ENCODE results near the gene SPTLC1.
"Not testable (repeated sequence)": the region's sequence is repeated elsewhere in the genome, so short reads cannot be mapped to it uniquely, and the experiment has no call there.

Gene SPTLC1

DNA sequence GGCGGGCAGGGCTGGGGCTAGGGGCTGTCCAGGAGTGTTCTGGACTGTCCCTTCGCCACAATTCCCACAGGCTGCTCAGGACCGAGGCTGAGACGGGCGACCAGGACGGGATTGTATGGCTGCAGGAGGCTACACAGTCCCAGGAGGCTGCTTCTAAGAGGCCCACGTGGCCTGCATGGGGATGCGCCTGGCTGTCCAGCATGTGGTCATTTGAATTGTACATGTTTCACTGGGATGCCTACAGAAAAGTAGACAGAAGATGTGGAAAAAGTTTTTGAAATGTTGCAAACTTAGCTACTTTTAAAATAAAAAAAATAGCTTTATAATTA, 32.6 kb upstream of the SPTLC1 start:
- Mint-ChIP-seq H3K9me3 (no peaks in the 10 kb centered on the region), H3K36me3 (no peaks in the 10 kb centered on the region), H3K4me1 (peaks cover 4% of the 10 kb centered on the region), H3K27me3 (peaks cover 18% of the 10 kb centered on the region), H3K27ac (no peak overlapping the region), H3K4me3 (no peak overlapping the region)
- DNase-seq (ENCODE audit: low spot score in 2 of 2) (no peak), ATAC-seq (ENCODE audit: low read depth) (no peak)

DNA sequence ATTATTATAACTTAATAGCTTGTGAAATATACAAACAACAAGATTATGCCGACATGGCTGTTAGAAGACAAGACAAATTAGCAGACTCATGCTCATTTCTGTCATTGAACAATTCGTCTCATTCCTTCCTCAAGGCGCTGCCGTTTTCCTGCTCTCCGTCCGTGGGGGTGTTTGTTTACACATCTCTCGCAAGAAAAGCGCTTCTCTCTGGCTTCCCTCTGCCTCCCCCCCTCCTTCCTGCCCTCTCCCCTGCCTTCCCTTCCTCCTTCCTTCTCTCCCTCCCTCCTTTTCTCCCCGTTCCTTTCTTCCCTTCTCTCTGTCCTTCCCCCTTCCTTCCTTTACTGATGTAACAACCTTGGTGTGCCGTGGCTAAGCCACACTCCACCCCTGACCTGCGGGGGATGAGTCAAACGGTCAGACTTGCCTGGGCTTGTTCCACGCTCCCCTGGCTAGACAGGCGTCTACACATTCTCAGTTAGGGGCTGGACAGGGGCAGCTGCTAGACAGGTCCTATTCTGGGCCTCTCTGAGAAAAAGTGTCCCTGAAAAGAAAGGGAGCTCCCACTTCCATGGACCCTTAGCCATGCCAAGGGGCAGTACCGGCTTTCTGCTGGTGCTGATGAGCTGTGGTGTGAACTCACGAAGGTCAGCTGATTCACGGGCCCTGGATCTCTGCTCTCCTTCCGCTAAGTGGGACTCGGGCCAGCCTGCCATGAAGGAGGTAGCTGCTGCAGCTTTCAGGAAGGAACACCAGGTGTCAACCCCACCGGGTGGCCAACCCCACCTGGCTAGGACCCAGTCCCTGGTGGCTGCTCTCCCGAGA, 32.0 kb upstream of the SPTLC1 start:
- H3K27me3 Mint-ChIP-seq: peaks cover 18% of the 10 kb centered on the region
- ATAC-seq (ENCODE audit: low read depth): no peak
- peaks cover 4% of the 10 kb centered on the region for H3K4me1 Mint-ChIP-seq
- H3K36me3 Mint-ChIP-seq: no peaks in the 10 kb centered on the region
- no peak for DNase-seq (ENCODE audit: low spot score in 2 of 2)
- H3K4me3 Mint-ChIP-seq: peak overlapping the region; percentile 40
- H3K27ac Mint-ChIP-seq: no peak overlapping the region
- H3K9me3 Mint-ChIP-seq: no peaks in the 10 kb centered on the region

DNA sequence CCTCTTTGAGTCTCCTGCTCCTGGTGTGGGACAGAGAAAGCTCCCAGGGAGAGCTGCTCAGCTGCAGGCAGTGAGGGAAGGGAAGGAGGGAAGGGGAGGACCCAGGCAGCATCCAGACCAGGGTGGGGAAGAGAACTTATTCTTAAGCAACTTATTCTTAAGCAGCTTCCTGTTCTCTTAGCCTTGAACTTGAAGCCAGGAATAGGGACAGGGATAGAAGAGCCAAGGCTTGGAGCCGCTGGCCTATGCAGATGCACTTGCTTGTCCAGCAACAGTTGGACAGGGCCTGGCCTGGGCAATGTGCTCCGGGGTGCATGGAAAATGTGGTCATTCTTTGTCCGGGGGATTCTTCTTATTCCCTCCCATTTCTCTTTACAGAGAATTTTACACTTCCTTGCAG, 31.4 kb upstream of the SPTLC1 start:
- Mint-ChIP-seq H3K9me3 (no peaks in the 10 kb centered on the region), H3K4me3 (no peak overlapping the region), H3K27ac (no peak overlapping the region), H3K36me3 (no peaks in the 10 kb centered on the region), H3K4me1 (peaks cover 4% of the 10 kb centered on the region), H3K27me3 (peaks cover 20% of the 10 kb centered on the region)
- DNase-seq (ENCODE audit: low spot score in 2 of 2) (no peak), ATAC-seq (ENCODE audit: low read depth) (no peak)

DNA sequence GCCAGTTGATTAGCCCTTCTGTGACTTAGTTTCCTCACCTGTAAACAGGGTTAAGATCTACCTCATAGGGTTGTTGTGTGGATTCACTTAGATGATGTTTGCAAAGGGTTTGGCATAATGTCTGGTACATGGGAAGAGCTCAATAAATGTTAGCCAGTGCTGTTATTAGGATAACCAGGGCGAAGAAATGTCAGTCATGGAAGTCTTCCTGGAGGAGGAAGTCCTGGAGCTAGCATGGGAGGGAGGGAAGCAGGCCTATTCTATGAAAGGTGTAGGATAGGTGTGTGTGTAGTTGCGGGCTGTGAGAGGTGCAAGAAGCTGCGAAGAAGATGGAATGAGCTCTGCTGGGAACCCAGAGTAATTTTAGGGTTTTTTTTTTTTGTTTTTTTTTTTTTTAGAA, 30.6 kb upstream of the SPTLC1 start:
- not testable (repeated sequence) for H3K4me1 Mint-ChIP-seq; ATAC-seq (ENCODE audit: low read depth); H3K9me3 Mint-ChIP-seq; H3K36me3 Mint-ChIP-seq; DNase-seq (ENCODE audit: low spot score in 2 of 2); H3K4me3 Mint-ChIP-seq; H3K27ac Mint-ChIP-seq
- H3K27me3 Mint-ChIP-seq: peaks cover 21% of the 10 kb centered on the region

GRCh38 chr9:92142329-92142728, 27.1 kb upstream of the SPTLC1 start:
- H3K4me1 Mint-ChIP-seq: peaks cover 12% of the 10 kb centered on the region
- peaks cover 16% of the 10 kb centered on the region for H3K27me3 Mint-ChIP-seq
- ATAC-seq (ENCODE audit: low read depth) (no peak), DNase-seq (ENCODE audit: low spot score in 2 of 2) (no peak)
- H3K4me3 Mint-ChIP-seq: no peak overlapping the region
- H3K27ac Mint-ChIP-seq: no peak overlapping the region
- H3K36me3 Mint-ChIP-seq: no peaks in the 10 kb centered on the region
- H3K9me3 Mint-ChIP-seq: no peaks in the 10 kb centered on the region

GRCh38 chr9:92141144-92142129, 26.2 kb upstream of the SPTLC1 start:
- Mint-ChIP-seq H3K4me3 (peak overlapping the region; percentile 85), H3K4me1 (peaks cover 8% of the 10 kb centered on the region), H3K27me3 (peaks cover 17% of the 10 kb centered on the region), H3K27ac (no peak overlapping the region), H3K36me3 (no peaks in the 10 kb centered on the region), H3K9me3 (no peaks in the 10 kb centered on the region)
- no peak for ATAC-seq (ENCODE audit: low read depth)
- no peak for DNase-seq (ENCODE audit: low spot score in 2 of 2)

DNA sequence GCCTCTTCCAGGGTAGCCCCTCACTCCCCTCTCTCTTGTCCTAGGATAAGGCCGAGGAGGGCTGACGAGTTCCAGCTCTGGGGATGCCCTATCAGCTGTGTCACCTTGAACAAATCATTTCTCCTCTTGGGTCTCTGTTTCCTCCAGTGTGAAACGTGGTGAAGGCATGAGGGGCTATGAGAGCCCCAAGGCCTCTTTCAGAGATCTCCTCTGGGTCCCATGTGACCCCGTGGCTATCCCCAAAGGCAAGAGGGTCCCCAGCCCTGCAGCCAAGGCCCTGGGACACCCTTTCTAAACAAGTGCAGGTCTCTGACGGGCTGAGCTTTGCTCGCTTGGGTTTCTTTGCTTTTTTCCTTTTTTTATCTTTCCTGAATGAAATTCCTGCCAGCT, 25.5 kb upstream of the SPTLC1 start:
- Mint-ChIP-seq H3K36me3 (no peaks in the 10 kb centered on the region), H3K9me3 (no peaks in the 10 kb centered on the region), H3K4me3 (peak overlapping the region; percentile 85), H3K4me1 (peaks cover 8% of the 10 kb centered on the region), H3K27ac (no peak overlapping the region), H3K27me3 (peaks cover 16% of the 10 kb centered on the region)
- ATAC-seq (ENCODE audit: low read depth) (no peak), DNase-seq (ENCODE audit: low spot score in 2 of 2) (no peak)

DNA sequence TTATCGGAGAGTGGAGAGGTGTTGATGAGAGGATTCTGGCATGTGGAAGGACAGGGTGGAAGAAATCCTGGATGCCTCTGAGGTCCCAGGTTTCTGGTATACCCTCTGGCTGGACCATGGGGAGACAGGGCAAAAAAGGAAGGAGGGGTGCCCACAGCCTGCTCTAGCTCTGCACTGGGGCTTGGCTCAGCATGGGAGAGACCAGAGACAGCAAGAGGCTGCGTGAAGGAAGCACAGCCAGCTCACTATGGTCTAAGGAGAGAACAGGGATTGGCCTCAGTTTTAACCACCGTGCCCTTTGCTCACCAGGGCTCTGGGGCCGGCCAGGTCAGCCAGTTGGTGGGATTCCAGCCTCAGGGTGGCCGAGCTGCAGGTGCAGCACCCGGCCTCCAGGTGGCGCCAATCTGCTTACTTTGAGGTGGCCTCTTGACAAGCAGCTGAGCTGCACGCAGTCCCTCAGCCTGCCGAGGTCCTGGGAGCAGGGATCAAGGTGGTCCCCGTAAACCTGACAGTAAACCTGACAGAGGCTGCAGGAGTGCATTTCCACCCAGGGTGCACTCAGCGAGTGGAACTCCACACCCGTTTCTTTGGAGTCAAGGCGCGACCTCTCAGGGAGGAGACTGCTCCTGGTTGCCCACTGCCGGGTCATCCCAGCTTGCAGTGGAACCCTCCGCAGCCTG, 25.0 kb upstream of the SPTLC1 start:
- Mint-ChIP-seq H3K4me3 (no peak overlapping the region), H3K9me3 (no peaks in the 10 kb centered on the region), H3K4me1 (peaks cover 8% of the 10 kb centered on the region), H3K36me3 (no peaks in the 10 kb centered on the region), H3K27me3 (peaks cover 13% of the 10 kb centered on the region), H3K27ac (no peak overlapping the region)
- DNase-seq (ENCODE audit: low spot score in 2 of 2) (peak; percentile 65 to 83), ATAC-seq (ENCODE audit: low read depth) (peak; percentile 66)

- ATAC-seq (ENCODE audit: low read depth); H3K27ac Mint-ChIP-seq; H3K4me1 Mint-ChIP-seq; H3K4me3 Mint-ChIP-seq; H3K36me3 Mint-ChIP-seq; DNase-seq (ENCODE audit: low spot score in 2 of 2); H3K9me3 Mint-ChIP-seq: not testable (repeated sequence)
- peaks cover 17% of the 10 kb centered on the region for H3K27me3 Mint-ChIP-seq
Observed at GRCh38 chr9:92138960-92139540, 23.8 kb upstream of the SPTLC1 start.

DNA sequence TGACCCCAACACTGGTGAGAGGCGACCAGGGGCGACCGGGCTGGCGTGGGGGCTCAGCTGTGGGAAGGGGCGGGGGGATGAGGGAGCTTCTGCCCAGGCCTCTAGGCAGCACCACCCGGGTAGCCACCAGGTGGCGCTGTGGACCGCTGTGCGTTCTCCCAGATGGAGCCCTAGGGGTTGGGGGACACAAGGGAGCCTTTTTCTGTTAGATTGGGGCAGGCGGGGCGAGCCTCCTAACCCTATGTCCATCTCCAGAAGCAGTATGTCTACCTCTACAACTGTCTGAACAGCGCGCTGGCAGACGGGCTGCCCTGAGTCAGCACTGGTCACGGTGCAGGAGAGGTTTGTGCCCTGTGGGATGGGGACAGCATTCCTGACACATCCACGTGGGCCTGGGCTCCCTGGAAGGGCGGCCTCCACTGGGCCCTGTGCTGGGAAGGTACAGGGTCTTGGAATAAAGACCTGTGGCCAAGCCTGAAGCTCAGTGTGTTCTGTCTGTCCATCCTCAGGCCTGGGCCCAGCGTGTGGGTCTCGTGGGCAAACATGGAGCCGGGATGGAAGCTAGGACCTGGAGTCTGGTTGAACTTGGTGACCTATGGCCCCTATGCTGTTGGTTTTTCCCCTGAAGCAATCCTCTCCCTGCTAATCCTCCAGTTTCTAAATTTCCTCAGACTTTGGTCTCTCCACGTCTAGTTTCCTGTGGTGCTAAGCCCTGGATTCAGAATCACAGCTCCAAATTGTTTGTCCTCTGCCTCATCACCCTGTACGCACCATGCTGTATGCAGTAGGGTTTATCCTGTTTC, 23.1 kb upstream of the SPTLC1 start:
- Mint-ChIP-seq H3K9me3 (no peaks in the 10 kb centered on the region), H3K4me1 (peaks cover 13% of the 10 kb centered on the region), H3K27me3 (peaks cover 18% of the 10 kb centered on the region), H3K27ac (no peak overlapping the region), H3K36me3 (no peaks in the 10 kb centered on the region), H3K4me3 (no peak overlapping the region)
- DNase-seq (ENCODE audit: low spot score in 2 of 2) (peak; percentile 72 to 79), ATAC-seq (ENCODE audit: low read depth) (peak; percentile 65)

GRCh38 chr9:92136184-92136858, 21.1 kb upstream of the SPTLC1 start:
- no peaks in the 10 kb centered on the region for H3K36me3 Mint-ChIP-seq
- peaks cover 2% of the 10 kb centered on the region for H3K9me3 Mint-ChIP-seq
- H3K4me3 Mint-ChIP-seq: no peak overlapping the region
- no peak for DNase-seq (ENCODE audit: low spot score in 2 of 2)
- no peak overlapping the region for H3K27ac Mint-ChIP-seq
- peaks cover 24% of the 10 kb centered on the region for H3K27me3 Mint-ChIP-seq
- H3K4me1 Mint-ChIP-seq: peaks cover 15% of the 10 kb centered on the region
- no peak for ATAC-seq (ENCODE audit: low read depth)

- Mint-ChIP-seq H3K4me1 (peaks cover 12% of the 10 kb centered on the region), H3K27ac (no peak overlapping the region), H3K4me3 (no peak overlapping the region), H3K36me3 (no peaks in the 10 kb centered on the region), H3K27me3 (peaks cover 25% of the 10 kb centered on the region), H3K9me3 (peaks cover 4% of the 10 kb centered on the region)
- DNase-seq (ENCODE audit: low spot score in 2 of 2) (no peak), ATAC-seq (ENCODE audit: low read depth) (no peak)
Observed at GRCh38 chr9:92135576-92135975, 20.4 kb upstream of the SPTLC1 start.

All from memory B cell (primary cell).